ENCODE data around the gene MAL.

- TF ChIP-seq ZFX (IDR thresholded peaks at IDR 0.05) (no peak), CTCF (conservative IDR thresholded peaks at IDR 0.05) (no peak)
Observed at GRCh38 chr2:95004711-95005110, 20.8 kb upstream of the MAL start.

Measured in C4-2B (cell line).